ENCODE results near the gene GAB1.

DNA sequence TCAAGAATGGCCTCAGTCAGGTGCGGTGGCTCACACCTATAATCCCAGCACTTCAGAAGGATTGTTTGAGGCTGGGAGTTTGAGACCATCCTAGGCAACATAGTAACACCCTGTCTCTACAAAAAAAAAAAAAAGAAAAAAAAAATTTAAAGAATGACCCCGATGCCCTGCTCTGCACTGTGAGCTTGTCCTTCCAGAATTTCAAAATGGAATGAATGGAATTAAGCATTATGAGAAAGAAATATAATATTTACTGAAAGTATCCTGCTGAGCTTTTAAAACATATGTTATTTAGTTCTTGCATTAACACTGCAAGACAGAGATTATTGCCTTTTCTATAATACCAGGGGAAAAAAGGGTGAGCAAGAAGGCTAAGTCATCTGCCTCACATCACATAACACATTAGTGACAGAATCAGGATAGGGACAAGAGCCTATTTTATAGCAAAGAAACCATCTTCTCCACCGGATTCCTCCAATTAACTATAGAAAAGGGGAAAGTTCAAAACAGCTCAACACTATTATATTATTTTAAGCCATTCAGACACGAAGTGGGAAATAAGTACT is 41.9 kb upstream of the GAB1 start:
- TF ChIP-seq, protein P1, sequence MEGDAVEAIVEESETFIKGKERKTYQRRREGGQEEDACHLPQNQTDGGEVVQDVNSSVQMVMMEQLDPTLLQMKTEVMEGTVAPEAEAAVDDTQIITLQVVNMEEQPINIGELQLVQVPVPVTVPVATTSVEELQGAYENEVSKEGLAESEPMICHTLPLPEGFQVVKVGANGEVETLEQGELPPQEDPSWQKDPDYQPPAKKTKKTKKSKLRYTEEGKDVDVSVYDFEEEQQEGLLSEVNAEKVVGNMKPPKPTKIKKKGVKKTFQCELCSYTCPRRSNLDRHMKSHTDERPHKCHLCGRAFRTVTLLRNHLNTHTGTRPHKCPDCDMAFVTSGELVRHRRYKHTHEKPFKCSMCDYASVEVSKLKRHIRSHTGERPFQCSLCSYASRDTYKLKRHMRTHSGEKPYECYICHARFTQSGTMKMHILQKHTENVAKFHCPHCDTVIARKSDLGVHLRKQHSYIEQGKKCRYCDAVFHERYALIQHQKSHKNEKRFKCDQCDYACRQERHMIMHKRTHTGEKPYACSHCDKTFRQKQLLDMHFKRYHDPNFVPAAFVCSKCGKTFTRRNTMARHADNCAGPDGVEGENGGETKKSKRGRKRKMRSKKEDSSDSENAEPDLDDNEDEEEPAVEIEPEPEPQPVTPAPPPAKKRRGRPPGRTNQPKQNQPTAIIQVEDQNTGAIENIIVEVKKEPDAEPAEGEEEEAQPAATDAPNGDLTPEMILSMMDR (IDR thresholded peaks at IDR 0.05), result no peak
- no peak for TF ChIP-seq EZH2 (IDR thresholded peaks at IDR 0.05; ENCODE audit: borderline replicate concordance, insufficient read depth, low read depth, low read length, poor library complexity, severe bottlenecking)
